H9 (cell line): ENCODE results near the gene SNX32. TPM values are rescaled to one million over a fixed set of nuclear protein-coding genes. Genes with fewer than 3 reads are reported as not detected.
A peak's percentile ranks its signal among the peaks of the same experiment; 100 is the strongest.

Source experiments
- DNase-seq: peaks from one replicate; pipeline ENCODE4 v3.0.0-alpha.2; 2017
- H2AFZ ChIP-seq: one replicate; pipeline ENCODE4 v1.6.1; 2013; ENCODE audit warnings: mild to moderate bottlenecking, low read length, control low read depth, moderate library complexity
- H2AK5ac ChIP-seq: 2 replicates; pipeline ENCODE4 v1.6.1; 2013; ENCODE audit warnings: low read length, control low read depth, mixed read lengths; ENCODE audit not compliant: insufficient read length
- H2BK120ac ChIP-seq: one replicate; pipeline ENCODE4 v1.6.1; 2013; ENCODE audit warnings: low read depth, mild to moderate bottlenecking, low read length, control low read depth, inconsistent platforms; ENCODE audit not compliant: poor library complexity, severe bottlenecking
- H2BK12ac ChIP-seq: 2 replicates; pipeline ENCODE4 v1.6.1; 2013; ENCODE audit warnings: low read length, control low read depth, mixed read lengths, low read depth; ENCODE audit not compliant: insufficient read length
- H2BK15ac ChIP-seq: 2 replicates; pipeline ENCODE4 v1.6.1; 2013; ENCODE audit warnings: low read depth, low read length, control low read depth
- H2BK20ac ChIP-seq: one replicate; pipeline ENCODE4 v1.6.1; 2013; ENCODE audit warnings: low read depth, mild to moderate bottlenecking, low read length, control low read depth, inconsistent platforms; ENCODE audit not compliant: poor library complexity, severe bottlenecking
- H2BK5ac ChIP-seq: 2 replicates; pipeline ENCODE4 v1.6.1; 2013; ENCODE audit warnings: low read length, control low read depth, mixed read lengths; ENCODE audit not compliant: insufficient read length
- H3K14ac ChIP-seq: 2 replicates; pipeline ENCODE4 v1.6.1; 2013; ENCODE audit warnings: low read length, control low read depth; ENCODE audit not compliant: insufficient read depth
- H3K18ac ChIP-seq: 2 replicates; pipeline ENCODE4 v1.6.1; 2013; ENCODE audit warnings: low read depth, mild to moderate bottlenecking, mixed read lengths, low read length, control low read depth; ENCODE audit not compliant: insufficient read length
- H3K23ac ChIP-seq: 2 replicates; pipeline ENCODE4 v1.6.1; 2013; ENCODE audit warnings: low read length, control low read depth, mixed read lengths, low read depth; ENCODE audit not compliant: insufficient read length
- H3K23me2 ChIP-seq: 2 replicates; pipeline ENCODE4 v1.6.1; 2013; ENCODE audit warnings: low read depth, mild to moderate bottlenecking, mixed read lengths, low read length, control low read depth; ENCODE audit not compliant: insufficient read length, poor library complexity, severe bottlenecking
- H3K27ac ChIP-seq: 2 replicates; pipeline ENCODE4 v1.5.1; 2013; ENCODE audit warnings: low read length, control low read depth, mixed read lengths, low read depth; ENCODE audit not compliant: insufficient read length
- H3K27me3 ChIP-seq: 2 replicates; pipeline ENCODE4 v1.6.1; 2013; ENCODE audit warnings: low read length, control low read depth, inconsistent platforms; ENCODE audit not compliant: insufficient read depth
- H3K4ac ChIP-seq: 2 replicates; pipeline ENCODE4 v1.6.1; 2013; ENCODE audit warnings: low read depth, mild to moderate bottlenecking, control low read depth, inconsistent platforms, low read length, moderate library complexity
- H3K4me1 ChIP-seq: 2 replicates; pipeline ENCODE4 v1.6.1; 2013; ENCODE audit warnings: low read length, control low read depth, inconsistent platforms; ENCODE audit not compliant: insufficient read depth
- H3K4me2 ChIP-seq: 2 replicates; pipeline ENCODE4 v1.6.1; 2013; ENCODE audit warnings: low read length, control low read depth, mixed read lengths; ENCODE audit not compliant: insufficient read length, insufficient read depth
- H3K56ac ChIP-seq: 2 replicates; pipeline ENCODE4 v1.6.1; 2013; ENCODE audit warnings: low read depth, mild to moderate bottlenecking, mixed read lengths, low read length, control low read depth; ENCODE audit not compliant: insufficient read length
- H3K79me1 ChIP-seq: 2 replicates; pipeline ENCODE4 v1.6.1; 2013; ENCODE audit warnings: low read depth, mild to moderate bottlenecking, moderate library complexity, low read length, control low read depth, inconsistent platforms; ENCODE audit not compliant: insufficient read depth, poor library complexity, severe bottlenecking
- H3K79me2 ChIP-seq: 2 replicates; pipeline ENCODE4 v1.6.1; 2013; ENCODE audit warnings: low read length, control low read depth, inconsistent platforms; ENCODE audit not compliant: insufficient read depth
- H3K9ac ChIP-seq: 2 replicates; pipeline ENCODE4 v1.6.1; 2013; ENCODE audit warnings: low read length, control low read depth, mixed read lengths; ENCODE audit not compliant: insufficient read length; ENCODE audit errors: extremely low read depth
- H3K9me3 ChIP-seq: one replicate; pipeline ENCODE4 v1.6.1; 2013; ENCODE audit warnings: low read depth, low read length, inconsistent platforms; ENCODE audit not compliant: control insufficient read depth
- H3T11ph ChIP-seq: one replicate; pipeline ENCODE4 v1.6.1; 2013; ENCODE audit warnings: mild to moderate bottlenecking, low read length, control low read depth, inconsistent platforms
- H4K20me1 ChIP-seq: one replicate; pipeline ENCODE4 v1.6.1; 2013; ENCODE audit not compliant: control insufficient read depth, insufficient read length, insufficient read depth
- H4K5ac ChIP-seq: 2 replicates; pipeline ENCODE4 v1.6.1; 2013; ENCODE audit warnings: low read depth, mild to moderate bottlenecking, mixed read lengths, low read length, control low read depth; ENCODE audit not compliant: insufficient read length
- H4K8ac ChIP-seq: replicated peaks from 2 replicates; pipeline ENCODE4 v1.6.1; 2013; ENCODE audit warnings: low read length, control low read depth, mixed read lengths, low read depth; ENCODE audit not compliant: insufficient read length
- H4K91ac ChIP-seq: 2 replicates; pipeline ENCODE4 v1.6.1; 2013; ENCODE audit warnings: low read depth, mild to moderate bottlenecking, moderate library complexity, mixed read lengths, low read length, control low read depth; ENCODE audit not compliant: insufficient read length
- H3K27ac Mint-ChIP-seq, 3 experiments: 2 replicates in 2 of 3; 3 replicates in 1 of 3; pipeline ENCODE4 v1.8.0; 2020 to 2021; ENCODE audit warnings: mixed read lengths in 3 of 3, mild to moderate bottlenecking in 1 of 3, moderate library complexity in 1 of 3
- H3K27me3 Mint-ChIP-seq: 2 replicates; pipeline ENCODE4 v1.8.0; 2021; ENCODE audit warnings: low read depth, mild to moderate bottlenecking, moderate library complexity, mixed read lengths
- H3K36me3 Mint-ChIP-seq, 3 experiments: 2 replicates in 2 of 3; 3 replicates in 1 of 3; pipeline ENCODE4 v1.8.0; 2020 to 2021; ENCODE audit warnings: low read depth in 3 of 3, mixed read lengths in 3 of 3; ENCODE audit not compliant: insufficient read depth in 1 of 3
- H3K4me1 Mint-ChIP-seq, 2 experiments: 2 replicates each; pipeline ENCODE4 v1.8.0; 2020; ENCODE audit warnings: mixed read lengths in 2 of 2
- H3K4me3 Mint-ChIP-seq, 2 experiments: 2 replicates in 1 of 2; 3 replicates in 1 of 2; pipeline ENCODE4 v1.8.0; 2020 to 2021; ENCODE audit warnings: mild to moderate bottlenecking in 2 of 2, mixed read lengths in 2 of 2, moderate library complexity in 1 of 2
- H3K9me3 Mint-ChIP-seq, 2 experiments: 2 replicates in 1 of 2; 3 replicates in 1 of 2; pipeline ENCODE4 v1.8.0; 2020; ENCODE audit warnings: mild to moderate bottlenecking in 2 of 2, mixed read lengths in 2 of 2, moderate library complexity in 1 of 2
- CTCF ChIP-seq: fragments of 200-600 bp; sonication (generic); conservative IDR thresholded peaks from 3 replicates; pipeline ENCODE4 v1.8.0; 2021; ENCODE audit warnings: antibody characterized with exemption, mild to moderate bottlenecking
- WGBS: extraction: QIAGEN DNeasy Blood & Tissue Kit; methylation state at CpG from one replicate; pipeline ENCODE4 v1.1.7; 2013; ENCODE audit warnings: missing lambda C conversion rate, low lambda C conversion rate, mixed read lengths; ENCODE audit not compliant: insufficient read length; ENCODE audit errors: extremely low coverage; 5-methylcytosine and 5-hydroxymethylcytosine counted together
- total RNA-seq: library from RNA; stranded (reverse); gene quantifications from 2 replicates; pipeline ENCODE4 v1.2.1, GENCODE V29; 2021

SNX32 gene
- total RNA-seq, 1 experiment from 2014 or later = 1.2 TPM

GRCh38 chr11:65817835-65818680 lies 15.7 kb upstream of the SNX32 start:
- WGBS = no CpG with 5 or more reads among the region's 74 CpGs

More at GRCh38 chr11:65817835-65818680, 15.7 kb upstream of the SNX32 start:
- Histone ChIP-seq H3K9ac (peak overlapping the region; percentile 55), H4K91ac (no peak overlapping the region), H3K27ac (no peak overlapping the region), H2AK5ac (no peak overlapping the region), H3K4me2 (peak overlapping the region; percentile 55), H2BK5ac (no peak overlapping the region), H3T11ph (no peak overlapping the region), H2BK120ac (no peak overlapping the region), H2AFZ (no peak overlapping the region), H3K23me2 (peaks cover 3% of the 10 kb centered on the region), H4K5ac (no peak overlapping the region), H2BK15ac (no peak overlapping the region), H3K4me1 (no peaks in the 10 kb centered on the region), H3K56ac (no peak overlapping the region), H4K20me1 (no peaks in the 10 kb centered on the region), H3K27me3 (no peaks in the 10 kb centered on the region), H3K14ac (peak overlapping the region; percentile 58; the same call in 1 of the 2 replicates), H3K18ac (no peak overlapping the region), H3K79me2 (no peaks in the 10 kb centered on the region), H3K9me3 (no peaks in the 10 kb centered on the region), H3K4ac (no peak overlapping the region), H2BK12ac (no peak overlapping the region), H2BK20ac (no peak overlapping the region), H4K8ac (no peak overlapping the region), H3K23ac (no peak overlapping the region), H3K79me1 (no peaks in the 10 kb centered on the region)
- Mint-ChIP-seq H3K36me3 (no peaks in the 10 kb centered on the region; a peak in 1 of 7 replicates), H3K4me3 (peak overlapping the region; percentile 59 to 84), H3K27ac (no peak overlapping the region; a peak in 1 of 7 replicates), H3K4me1 (peaks cover 0 to 8% of the 10 kb centered on the region in 2 experiments; a peak in 1 of 4 replicates), H3K27me3 (peaks cover 25% of the 10 kb centered on the region), H3K9me3 (no peaks in the 10 kb centered on the region; a peak in 1 of 5 replicates)
- peak; percentile 100 for TF ChIP-seq CTCF
- peak; percentile 91 for DNase-seq
